ENCODE data around the gene DIS3.
"Not testable (repeated sequence)": the region's sequence is repeated elsewhere in the genome, so short reads cannot be mapped to it uniquely, and the experiment has no call there.

The DIS3 gene, protein sequence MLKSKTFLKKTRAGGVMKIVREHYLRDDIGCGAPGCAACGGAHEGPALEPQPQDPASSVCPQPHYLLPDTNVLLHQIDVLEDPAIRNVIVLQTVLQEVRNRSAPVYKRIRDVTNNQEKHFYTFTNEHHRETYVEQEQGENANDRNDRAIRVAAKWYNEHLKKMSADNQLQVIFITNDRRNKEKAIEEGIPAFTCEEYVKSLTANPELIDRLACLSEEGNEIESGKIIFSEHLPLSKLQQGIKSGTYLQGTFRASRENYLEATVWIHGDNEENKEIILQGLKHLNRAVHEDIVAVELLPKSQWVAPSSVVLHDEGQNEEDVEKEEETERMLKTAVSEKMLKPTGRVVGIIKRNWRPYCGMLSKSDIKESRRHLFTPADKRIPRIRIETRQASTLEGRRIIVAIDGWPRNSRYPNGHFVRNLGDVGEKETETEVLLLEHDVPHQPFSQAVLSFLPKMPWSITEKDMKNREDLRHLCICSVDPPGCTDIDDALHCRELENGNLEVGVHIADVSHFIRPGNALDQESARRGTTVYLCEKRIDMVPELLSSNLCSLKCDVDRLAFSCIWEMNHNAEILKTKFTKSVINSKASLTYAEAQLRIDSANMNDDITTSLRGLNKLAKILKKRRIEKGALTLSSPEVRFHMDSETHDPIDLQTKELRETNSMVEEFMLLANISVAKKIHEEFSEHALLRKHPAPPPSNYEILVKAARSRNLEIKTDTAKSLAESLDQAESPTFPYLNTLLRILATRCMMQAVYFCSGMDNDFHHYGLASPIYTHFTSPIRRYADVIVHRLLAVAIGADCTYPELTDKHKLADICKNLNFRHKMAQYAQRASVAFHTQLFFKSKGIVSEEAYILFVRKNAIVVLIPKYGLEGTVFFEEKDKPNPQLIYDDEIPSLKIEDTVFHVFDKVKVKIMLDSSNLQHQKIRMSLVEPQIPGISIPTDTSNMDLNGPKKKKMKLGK

GRCh38 chr13:72781451-72782439 is at the start of gene DIS3, which contains the start of gene PIBF1:
TSS of gene DIS3 (minus strand) at chr13:72781900. CDS start at chr13:72781832, 68 bp downstream.
TSS of gene PIBF1 (plus strand) at chr13:72782133. CDS start at chr13:72783470, 1,337 bp downstream.
- peak; percentile 95 for DNase-seq (ENCODE audit: low spot score)

GRCh38 chr13:72823724-72824123 is 42.0 kb upstream of the DIS3 start:
- no peak for DNase-seq (ENCODE audit: low spot score)

DNA sequence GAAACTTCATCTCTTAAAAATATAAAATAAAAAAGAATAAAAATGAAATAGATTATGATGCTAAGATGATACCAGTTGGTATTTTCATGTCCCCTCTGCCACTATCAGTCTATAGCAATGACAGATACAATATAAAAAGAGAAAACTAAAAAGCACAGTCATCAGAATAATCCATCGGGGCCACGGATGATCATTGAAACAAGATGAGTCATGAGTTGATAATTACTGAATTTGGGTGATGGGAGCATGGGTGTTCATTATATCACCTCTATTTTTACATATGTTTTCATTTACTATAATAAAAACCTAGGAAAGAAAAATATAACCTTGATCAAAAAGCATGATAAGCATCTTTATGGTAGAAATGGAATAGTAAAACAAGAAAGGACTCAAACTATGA is 41.4 kb upstream of the DIS3 start:
- DNase-seq (ENCODE audit: low spot score): no peak

DNA sequence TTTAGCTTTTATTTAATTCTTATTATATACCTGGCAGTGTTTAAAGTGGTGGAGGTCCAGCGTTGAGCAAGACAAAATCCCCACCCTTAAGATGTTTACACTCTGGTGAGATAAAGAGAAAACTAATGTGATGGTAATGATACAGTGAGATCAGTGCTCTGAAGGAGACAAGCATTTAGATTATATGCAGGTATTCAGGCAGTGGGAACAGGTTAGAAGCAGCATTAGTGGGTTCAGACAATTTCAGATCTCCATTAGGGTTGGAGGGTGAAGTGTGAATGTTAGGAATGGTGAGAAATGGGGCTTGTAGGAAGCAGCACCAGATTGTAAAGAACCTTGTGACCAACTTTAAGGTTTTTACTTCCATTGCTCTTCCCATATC is 39.2 kb upstream of the DIS3 start:
- no peak for DNase-seq (ENCODE audit: low spot score)

GRCh38 chr13:72820156-72820897 is 38.6 kb upstream of the DIS3 start:
- DNase-seq (ENCODE audit: low spot score): no peak

GRCh38 chr13:72808917-72809500 is 27.3 kb upstream of the DIS3 start:
- no peak for DNase-seq (ENCODE audit: low spot score)

- DNase-seq (ENCODE audit: low spot score): not testable (repeated sequence)
Observed at GRCh38 chr13:72806514-72806913, 24.8 kb upstream of the DIS3 start.

DNA sequence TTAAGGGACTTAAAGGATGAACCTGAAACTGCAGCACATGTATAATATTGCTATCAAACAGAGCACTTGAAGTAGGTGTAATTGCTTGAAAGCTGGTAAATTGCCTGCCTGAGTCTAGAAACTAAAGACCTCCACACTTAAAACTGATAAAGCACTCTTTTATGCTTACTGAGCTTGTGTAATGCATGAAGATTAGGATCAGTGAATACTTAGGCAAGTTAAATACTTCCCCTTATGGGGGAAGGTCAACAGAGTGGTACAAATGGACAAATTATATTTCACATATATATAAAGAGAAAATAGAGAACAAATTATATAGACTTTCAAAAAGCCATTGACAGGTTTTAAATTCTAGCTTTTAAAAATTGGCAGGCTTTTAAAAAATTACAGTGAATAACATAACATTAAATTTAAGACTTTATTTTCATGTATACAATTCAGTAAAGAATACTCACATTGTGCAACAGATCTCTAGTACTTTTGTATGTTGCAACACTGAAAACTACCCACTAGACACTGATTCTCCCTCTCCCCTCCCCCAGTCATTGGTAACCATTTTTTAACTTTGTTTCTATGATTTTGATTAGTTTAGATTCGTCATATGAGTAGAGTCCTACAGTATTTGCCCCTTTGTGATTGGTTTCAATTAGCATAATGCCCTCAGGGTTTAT is 24.1 kb upstream of the DIS3 start:
- no peak for DNase-seq (ENCODE audit: low spot score)

DNA sequence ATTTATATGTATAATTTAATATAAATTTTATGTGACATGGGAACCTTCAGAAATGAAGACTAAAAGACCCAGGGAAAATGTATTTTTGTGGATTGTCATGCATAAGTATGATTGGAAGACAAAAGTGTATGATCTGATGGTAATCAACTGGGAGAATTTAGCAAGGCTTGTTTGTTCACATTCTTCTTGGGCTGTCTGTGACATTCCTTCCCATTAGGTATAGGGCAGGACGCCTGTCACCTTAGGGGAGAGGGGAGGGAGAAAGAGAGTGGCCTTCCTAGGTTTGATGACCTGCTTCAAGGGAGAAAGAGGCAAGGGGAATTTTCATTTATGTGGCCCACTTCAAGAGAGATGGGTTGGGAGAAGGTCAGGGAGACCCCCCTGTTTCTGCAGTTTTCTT is 22.6 kb upstream of the DIS3 start:
- no peak for DNase-seq (ENCODE audit: low spot score)

- no peak for DNase-seq (ENCODE audit: low spot score)
Observed at GRCh38 chr13:72798817-72799216, 17.1 kb upstream of the DIS3 start.

DNA sequence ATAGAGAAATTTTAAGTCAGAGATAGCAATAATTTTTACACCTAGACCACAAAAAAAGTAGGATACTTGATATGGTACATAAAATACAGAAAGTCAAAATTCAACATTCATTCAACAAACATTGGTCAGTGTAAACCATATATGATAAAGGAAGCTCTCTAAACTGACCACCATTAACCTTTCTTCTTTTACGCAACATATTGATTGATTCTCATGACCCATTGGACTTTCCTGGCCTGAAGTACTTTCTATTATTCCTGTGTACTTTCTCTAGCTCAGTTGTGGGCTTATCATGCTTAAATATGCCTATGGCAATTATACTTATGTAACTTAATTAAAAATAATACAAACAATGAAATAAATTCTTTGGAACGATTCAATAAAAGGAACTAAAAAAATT is 10.9 kb upstream of the DIS3 start:
- no peak for DNase-seq (ENCODE audit: low spot score)

- DNase-seq (ENCODE audit: low spot score): no peak
Observed at GRCh38 chr13:72788831-72789230, 7.1 kb upstream of the DIS3 start.

GRCh38 chr13:72784679-72785078 is 3.0 kb upstream of the DIS3 start:
- not testable (repeated sequence) for DNase-seq (ENCODE audit: low spot score)

- peak; percentile 19 for DNase-seq (ENCODE audit: low spot score)
Observed at GRCh38 chr13:72782717-72783116, 1.0 kb upstream of the DIS3 start.

DNA sequence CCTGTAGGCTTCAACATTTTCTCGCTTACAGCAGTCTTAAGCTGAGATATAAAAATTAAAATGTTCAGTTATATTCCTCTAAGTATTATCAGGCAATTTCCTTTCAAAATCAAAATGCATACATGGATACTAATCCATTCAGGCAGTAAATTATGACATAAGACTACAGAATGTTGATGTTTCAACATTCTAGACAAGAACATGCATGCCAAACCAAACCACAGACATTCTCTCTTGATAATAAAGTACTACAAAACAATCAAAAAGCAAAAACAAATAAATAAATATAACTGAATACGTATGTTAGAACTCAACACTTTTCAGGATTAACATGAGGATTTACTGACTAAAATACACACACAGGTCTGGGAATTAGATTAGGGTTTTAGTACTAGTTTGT is 7.7 kb downstream of the DIS3 start:
- no peak for DNase-seq (ENCODE audit: low spot score)

DNA sequence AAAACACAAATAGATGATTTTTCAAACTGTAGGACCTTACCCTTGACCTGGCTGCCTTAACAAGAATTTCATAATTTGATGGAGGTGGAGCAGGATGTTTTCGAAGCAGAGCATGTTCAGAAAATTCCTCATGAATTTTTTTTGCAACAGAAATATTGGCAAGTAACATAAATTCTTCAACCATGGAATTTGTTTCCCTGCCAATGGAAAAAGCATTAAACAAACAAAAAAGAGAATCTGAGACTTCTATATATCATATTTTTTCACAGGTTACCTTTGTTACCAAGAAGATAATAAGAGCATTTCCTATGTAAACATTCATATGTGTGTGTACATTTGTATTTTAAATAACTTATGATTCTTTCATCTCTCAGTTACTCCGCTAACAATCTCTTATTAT is 18.3 kb downstream of the DIS3 start:
- DNase-seq (ENCODE audit: low spot score): no peak

- DNase-seq (ENCODE audit: low spot score): no peak
Observed at GRCh38 chr13:72760189-72760588, 21.5 kb downstream of the DIS3 start.

DNA sequence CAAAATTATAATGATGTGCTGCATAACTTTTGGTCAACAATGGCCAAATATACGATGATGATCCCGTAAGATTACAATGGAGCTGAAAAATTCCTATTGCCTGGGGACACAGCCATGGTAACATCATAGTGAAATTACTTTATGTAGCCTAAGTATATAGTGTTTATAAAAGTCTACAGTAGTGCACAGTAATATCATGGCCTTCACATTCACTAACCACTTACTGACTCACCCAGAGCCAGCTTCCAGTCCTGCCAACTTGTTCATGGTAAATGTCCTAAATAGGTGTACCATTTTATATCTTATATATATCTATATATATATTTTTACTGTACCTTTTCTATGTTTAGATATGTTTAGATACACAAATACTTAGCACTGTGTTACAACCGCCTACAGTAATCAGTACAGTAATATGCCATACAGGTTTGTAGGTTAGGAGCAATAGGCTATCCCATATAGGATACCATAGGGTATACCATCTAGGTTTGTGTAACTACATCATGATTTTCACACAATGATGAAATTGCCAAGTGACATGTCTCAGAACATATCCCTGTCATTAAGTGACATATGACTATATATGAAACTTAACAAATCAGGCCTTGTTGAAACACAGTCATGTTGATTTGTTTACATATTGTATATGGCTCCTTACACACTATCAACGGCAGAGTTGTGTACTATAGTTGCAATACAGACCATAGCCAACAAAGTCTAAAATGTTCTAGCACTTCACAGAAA is 23.7 kb downstream of the DIS3 start:
- DNase-seq (ENCODE audit: low spot score): no peak

DNA sequence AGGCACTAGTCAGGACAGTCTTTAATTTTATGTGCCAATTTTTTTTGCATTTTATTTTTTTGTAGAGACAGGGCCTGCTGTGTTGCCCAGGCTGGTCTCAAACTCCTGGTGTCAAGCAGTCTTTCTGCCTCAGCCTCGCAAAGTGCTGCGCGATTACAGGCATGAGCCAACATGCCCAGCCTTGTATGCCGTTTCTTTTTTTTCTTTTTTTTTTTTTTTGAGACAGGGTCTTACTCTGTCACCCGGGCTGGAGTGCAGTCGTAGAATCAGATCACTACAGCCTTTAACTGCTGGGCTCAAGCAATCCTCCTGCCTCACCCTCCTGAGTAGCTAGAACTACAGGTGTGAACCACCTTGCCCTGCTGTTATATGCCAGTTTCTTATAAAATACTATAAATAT is 27.6 kb downstream of the DIS3 start:
- no peak for DNase-seq (ENCODE audit: low spot score)
